GM04503 (cell line): ENCODE results near the gene ABHD11.
"Not testable (repeated sequence)": the region's sequence is repeated elsewhere in the genome, so short reads cannot be mapped to it uniquely, and the experiment has no call there.

ENCODE experiments used
- DNase-seq: peaks from one replicate; pipeline ENCODE4 v3.0.0-alpha.2; 2012; ENCODE audit warnings: low read depth

Gene ABHD11

DNA sequence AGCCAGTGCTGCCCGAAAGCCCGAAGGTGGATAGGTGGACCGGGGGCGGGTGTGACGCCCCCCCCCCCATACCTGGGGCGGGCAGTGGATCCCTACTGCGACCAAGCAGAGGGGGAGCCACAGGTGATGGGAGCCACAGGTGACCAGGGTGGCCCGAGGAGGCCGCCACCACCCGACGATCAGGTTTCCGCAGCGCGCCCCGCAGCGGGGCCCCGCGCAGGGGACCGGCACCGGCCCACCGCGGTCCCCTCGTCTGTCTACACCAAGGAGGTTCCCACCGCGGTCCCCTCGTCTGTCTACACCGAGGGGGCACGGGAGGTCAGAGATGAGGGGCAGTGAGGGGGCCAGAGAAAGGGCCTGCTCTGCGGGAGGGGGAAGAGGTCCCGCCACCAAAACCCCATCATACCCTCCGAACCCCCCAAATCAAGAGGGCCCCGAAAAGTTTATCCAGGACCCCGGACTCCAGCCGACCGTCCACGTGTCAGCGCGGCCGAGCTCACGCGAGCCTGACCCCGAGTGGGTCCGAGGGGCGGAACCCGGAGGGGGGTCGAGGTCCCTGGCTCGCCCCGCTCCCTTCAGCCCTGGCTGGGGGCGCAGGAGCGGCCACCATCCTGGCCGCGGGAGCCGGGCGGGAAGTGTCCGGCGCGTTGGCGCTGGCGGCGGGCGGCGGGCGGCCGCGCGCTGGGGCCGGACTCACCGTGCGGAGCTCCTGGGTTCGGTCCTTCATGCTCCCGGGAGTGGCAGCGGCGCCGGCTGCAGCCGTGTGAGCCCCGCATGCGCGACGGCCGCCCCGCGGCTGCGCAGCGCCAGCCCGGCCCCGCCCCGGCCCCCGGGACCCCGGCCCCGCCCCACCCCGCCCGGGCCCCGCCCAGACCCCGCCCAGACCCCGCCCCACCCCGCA is 19.4 kb downstream of the ABHD11 start, which contains the start of gene STX1A:
TSS of gene STX1A (minus strand) at position 765 of the 901 bp plus-strand sequence. CDS start at position 727, 38 bp downstream.
- DNase-seq = no peak

DNA sequence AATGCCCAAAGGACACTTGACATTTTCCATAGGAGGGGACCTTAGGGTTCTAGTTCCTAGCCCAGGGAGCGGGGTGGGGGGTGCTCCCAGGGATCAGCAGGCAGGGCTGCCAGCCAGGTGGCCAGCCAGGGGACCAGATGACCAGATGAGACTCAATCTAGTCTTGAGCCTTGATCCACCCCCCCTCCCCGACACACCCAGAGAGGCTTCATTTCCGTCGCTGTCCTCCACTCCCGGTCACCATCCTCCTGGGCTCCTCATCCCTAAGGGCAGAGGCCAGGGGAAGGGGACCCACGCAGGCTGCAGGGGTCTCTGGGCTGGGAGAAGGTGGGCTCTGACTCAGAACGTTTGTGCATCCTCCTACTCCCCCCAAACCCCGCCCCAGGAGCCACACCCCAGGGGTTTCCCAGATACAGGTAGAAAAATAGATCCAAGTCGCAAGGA is 20.1 kb downstream of the ABHD11 start:
- no peak for DNase-seq

DNA sequence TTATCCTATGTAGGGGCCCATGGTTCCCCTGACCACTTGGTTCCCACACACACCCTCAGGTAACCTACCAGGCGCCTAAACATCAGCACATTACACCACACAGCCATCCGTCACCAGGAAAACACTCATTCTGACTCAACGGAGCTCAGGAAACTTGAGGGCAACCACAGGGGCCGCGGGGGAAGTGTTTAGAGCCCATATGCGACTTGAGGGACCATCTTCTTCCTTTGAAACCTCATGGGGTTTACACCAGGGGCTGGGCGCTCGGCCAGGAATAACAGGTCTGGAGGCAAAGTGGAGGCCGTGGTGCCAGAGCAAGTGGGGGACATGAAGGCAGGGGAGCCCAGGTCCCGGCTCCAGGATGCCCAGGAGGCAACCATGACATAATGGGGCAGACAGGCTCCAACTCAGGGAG is 20.6 kb downstream of the ABHD11 start:
- DNase-seq = peak; percentile 50

DNA sequence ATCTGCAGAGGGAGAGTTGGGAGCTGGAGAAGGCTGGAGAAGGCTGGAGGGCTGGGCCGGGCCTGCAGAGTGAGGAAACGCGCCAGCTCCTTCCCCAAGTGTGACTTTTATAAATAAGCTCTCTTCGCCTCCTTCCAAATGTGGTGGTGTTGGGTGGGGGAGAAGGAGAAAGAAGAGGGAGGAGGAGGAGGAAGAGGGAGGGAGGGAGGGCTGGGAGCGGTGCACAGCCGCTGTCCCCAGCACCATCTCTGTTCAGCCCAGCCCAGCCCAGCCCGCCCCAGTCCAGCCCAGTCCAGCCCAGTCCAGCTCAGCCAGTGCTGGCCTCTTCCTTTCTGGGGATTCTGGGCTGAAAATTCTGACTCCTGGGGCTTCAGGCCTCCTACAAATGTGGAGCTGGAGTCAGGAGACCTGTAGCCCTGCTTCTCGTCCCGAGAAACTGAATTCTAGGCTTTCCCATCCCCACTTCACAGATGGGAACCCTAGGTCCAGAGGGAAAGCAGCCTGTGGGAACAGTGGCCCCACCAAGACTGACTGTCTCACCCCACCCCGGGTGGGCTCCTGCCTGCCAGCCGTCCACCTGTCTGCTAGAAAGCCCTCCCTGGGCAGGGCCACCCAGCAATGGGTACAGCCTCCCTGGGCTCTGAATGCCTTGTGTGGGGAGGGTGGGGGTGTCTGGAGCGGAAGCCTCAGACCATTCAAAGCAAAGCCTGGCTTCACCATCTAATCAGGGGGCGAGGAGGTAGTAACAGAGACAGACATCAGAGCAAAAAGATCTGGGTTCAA is 21.4 kb downstream of the ABHD11 start:
- no peak for DNase-seq

DNA sequence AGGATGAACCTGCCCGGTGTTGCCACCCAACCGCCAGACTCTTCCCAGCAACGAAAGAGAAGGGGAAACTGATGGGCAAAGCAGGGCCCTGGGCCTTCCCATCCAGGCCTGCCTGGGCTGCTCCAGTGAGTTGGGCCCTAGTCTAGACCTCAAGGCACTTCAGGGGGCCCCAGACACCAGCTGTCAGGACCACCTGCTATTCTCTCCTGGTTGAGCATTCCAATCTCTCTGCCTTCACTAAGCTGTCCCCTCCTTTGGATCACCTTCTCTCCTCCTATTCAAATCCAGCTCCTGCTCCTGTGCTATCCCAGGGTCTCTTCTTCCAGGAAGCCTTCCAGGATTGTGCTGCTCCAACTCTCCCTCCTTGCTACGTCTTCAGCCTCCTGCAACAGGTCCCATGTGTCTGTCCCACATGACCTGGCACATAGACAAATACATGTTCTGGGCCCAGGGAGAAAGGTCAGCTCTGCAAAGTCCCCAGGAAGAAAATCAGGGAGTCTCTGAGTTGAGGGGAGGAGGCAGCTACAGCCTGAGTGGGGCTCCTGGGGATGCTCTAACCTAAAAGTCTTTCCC is 22.2 kb downstream of the ABHD11 start:
- DNase-seq = no peak

DNA sequence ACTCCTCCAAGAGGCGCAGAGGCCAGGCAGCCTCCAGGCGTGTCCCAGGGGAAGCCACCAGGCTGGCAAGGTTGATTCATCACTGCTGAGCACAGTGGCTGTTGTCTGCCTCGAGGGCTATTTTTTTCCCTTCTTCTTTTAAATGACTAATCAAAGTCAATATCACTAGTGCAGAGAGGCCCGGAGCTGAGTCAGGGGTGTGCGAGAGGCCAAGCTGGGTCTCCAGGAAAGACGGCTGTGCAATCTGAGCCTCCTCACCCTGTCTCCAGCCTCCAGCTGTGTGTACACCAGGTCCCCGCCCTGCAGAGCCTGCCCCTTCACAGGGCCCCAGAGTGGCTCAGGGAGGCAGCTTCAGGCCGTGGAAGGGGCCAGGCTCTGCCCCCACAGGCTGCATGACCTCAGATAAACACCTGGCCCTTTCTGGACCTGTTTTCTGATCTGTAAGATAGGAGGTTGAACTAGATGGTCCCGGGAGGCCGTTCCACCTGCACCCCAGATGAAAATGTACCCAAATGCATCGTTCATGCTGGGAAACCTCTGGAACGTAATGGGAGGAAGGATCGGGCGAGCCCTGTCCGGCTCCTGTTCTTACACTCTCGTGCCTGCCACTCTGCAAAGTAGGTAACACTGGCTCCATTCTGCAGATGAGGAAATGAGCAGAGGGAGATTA is 22.8 kb downstream of the ABHD11 start:
- peak; percentile 84 for DNase-seq

DNA sequence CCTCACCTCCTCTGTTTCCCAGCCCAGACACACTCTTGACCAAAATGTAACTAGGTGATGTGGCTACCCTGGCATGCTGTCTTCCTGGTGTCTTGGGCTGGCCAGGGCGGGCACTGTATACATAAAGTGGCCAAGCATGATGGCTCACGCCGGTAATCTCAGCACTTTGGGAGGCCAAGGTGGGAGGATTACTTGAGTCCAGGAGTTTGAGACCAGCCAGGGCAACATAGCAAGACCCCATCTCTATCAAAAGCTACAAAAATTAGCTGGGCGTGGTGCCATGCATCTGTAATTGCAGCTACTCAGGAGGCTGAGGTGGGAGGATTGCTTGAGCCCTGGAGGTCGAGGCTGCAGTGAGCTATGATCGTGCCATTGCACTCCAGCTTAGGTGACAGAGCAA is 25.3 kb downstream of the ABHD11 start:
- not testable (repeated sequence) for DNase-seq

DNA sequence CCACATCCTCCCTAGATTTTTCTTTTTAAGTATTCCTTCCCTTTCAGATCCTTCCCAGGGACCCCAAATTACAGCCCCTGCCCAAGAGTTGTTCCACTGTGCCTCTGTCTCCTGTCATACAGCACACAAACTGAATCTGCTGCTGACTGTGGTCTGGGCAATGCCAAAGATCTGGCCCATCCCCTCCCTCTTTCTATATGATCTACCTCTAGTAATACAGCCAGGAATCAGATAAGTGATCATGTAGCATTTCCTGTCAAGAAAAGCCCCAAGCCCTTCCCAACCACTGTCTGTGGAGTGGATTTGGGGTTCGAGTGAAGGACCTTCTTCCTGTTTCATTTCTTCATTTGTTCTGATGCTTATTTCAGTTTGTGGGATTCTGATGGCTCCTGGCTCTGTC is 25.8 kb downstream of the ABHD11 start:
- no peak for DNase-seq

DNA sequence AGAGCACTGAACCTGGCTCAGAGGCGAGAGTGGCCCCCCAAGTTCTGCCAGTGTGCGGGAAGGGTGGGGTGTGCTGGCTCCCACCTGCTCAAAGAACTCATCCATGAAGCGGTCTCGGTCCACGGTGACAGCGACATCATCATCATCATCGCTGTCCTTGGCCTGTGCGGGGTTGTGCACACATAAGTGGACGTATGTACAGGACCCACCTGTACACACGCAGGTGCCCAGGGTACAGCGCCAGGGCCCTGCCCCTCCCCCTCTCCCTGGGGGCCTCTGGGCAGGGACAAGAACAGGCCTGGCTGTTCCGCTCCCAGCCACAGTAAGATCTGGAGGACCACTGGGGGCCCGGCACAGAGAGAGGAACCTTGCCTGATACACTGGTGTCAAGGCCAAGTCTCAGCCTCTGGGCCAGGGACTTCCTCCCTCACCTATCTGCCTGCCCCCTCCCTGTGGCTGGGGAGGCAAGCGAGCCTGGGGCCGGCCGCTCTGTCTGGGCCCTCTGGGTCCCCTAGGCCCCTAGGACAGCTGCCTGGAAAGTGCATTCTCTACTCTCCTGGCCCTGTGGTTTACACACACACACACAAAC is 29.5 kb downstream of the ABHD11 start:
- no peak for DNase-seq

DNA sequence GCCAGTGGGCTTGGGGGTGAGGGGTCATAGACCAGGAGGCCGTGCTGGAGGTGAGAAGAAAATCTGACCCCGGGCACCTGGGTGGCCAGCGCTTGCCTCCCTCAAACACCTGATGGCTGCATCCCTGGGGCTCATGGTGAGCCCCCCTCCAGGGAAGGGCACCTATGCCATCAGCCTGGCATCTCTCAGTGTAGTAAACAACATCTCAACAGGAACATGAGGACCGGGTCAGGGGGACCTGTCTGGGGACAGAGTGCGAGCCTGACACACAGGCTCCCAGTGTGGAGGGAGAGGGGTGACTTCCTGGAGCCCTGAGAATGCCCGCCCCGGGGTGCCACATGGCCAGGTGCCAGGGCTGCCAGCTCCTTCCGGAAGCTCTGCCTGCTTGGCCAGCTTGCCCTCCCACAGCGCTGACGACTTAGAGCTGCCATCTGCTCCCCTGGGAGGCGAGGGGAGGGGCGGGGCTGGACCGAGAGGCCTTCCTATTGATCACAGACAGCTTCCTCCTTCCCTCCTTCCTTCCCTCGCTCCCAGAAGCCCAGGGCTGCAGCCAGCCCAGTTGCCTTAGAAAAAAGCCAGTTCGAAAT is 31.5 kb downstream of the ABHD11 start:
- no peak for DNase-seq

DNA sequence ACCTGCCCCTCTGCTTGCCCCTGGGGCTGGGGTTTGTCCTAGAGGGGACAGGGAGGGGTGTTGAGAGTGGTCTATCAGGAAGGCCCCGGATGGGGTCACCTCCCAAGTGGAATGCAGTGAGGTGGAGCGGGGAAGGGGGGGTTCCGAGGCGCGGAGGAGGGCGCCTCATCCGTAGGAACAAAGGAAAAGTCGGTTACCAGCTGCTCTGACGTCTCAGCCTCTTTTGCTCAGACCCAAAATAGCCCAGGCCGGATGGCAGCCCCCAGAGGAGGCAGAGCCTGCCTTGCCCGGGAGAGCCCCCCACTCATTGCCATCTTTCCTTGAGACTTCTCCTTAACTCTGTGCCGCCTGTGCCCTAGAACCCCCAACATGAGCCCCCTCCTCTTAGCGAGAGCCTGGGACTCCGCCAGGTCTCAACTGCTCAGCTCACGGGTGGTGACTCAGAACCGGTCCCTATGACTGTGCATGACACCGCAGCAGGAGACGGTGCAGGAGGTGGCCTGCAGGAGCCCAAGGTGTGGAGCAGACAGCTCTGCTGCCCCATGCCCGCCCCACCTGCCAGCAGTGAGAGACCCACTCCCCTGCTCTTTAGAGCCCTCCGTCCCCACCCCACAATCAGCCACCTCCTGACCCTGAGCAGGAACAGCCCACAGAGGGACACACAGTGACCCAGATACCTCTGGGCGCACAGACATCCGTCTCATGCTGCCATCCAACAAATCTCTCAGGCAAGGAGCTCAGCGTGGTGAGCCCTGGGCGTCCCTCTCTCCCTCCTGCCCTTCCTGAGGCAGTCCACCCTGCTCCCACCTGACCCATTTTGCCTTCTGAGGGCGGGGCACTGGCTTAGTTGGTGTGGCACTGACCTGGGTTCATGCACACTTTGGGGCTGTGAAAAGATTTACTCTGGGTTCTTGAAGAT is 32.2 kb downstream of the ABHD11 start:
- no peak for DNase-seq

DNA sequence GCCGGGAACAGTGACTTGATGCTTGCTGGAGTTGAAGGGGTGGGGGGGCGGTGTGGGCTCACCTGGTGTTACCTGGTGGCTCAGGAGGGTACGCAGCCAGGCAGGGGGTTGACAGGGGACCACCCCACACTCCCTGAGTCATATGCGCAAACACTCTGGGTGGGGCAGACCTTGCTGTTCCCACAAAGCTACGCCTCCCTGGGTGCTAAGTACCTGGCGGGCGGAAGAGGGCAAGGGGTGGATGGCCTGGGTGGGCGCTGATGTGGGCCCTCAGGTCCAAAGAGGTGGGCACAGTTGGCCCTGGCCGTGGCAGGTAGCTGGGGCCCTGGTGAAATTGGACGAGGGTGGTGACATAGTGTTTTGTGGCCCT is 33.1 kb downstream of the ABHD11 start:
- DNase-seq = no peak

DNA sequence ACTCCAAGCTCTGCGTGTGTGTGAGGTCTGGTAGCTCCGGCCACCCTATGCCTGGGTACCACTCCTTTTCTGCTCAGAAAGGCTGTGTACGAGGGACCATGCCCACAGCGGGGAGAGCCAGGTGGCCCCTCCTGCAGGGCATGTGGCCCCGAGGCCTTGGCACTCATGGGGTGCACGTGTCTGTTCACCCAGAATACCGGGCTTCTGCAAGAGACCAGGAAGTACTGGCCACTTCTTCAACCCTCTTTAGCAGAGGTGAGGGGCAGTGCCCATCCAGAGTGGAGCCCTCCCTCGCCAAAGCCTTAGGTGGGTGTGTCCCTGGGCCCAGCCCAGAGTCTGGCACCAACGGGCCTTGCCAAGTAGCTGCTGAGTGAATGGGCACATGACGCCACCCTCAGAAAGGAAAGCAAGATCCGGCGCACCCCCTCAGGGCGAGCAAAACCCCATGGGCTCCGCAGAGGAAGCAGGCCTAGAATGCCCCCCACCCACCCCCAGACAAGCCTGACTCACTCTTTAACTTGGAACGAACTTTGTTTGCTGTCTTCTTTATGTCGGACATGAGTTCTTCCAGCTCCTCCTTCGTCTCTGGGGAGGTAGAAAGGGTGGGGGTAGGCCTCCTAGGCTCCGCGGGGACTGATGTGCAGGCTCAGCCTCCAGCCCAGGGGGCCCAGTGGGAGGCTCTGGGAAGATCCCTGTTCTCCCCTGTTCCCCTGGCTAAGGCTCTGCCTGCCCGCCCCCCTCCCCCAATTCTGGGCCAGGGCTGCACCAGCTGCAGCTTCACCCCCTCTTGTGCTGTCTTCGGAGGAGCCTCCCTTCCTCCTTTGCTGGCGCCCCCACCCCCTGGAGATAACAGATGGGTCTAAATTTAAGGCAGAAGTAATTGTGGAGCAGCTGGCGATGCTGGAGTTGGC is 33.7 kb downstream of the ABHD11 start:
- no peak for DNase-seq

DNA sequence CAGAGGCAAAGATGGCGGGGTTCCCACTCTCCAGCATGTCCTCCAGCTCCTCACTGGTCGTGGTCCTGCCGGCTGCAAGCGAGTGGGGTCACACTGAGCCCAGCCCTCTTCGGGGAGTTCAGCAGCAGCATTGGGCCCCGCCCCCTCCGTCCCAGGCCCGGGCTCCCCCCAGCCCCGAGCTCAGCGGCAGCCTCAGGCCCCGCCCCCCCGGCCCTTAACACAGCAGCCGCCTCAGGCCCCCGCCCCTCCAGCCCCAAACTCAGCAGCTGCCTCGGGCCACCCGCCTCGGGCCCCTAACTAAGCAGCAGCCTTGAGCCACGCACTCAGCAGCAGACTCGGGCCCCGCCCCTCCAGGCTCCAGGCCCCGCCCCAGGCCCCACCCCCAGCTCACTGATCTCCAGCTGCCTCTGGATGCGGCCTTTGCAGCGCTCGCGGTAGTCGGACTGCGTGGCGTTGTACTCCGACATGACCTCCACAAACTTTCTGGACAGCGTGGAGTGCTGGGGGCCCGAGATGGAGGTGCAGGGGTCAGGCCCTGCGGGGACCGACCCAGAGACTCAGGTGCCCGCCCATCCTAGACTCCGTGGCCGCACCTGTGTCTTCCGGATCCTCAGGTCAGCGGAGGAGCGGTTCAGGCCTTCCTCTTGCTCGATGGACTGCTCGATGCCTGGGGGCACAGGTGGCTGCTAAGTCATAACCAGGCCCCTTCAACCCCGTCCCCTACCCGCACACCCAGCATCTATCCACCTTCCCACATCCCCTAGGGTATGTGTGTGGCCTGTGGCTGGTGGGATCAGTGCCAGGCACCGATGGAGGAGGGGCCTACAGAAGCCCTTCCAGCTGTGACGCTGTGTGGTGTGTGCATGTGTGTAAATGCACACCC is 34.6 kb downstream of the ABHD11 start:
- no peak for DNase-seq

DNA sequence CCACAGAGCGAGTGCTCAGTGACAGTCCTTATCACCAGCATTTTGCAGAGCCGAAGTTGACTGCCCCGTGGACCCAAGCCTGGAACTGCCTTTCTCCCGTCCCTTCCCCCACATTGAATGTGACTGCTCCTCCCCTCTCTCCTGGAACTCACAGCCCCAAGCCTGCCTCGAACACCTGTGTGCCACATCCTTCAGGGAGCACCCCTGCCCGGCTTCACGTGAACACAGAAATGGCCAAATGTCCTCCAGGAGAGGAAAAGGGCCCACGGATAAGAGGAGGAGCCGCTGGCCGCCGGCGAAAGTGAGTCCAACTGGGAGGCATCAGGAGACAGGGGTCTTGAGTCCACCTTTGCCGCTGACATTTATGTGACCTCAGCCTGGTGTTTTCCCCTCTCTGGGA is 35.4 kb downstream of the ABHD11 start:
- no peak for DNase-seq

DNA sequence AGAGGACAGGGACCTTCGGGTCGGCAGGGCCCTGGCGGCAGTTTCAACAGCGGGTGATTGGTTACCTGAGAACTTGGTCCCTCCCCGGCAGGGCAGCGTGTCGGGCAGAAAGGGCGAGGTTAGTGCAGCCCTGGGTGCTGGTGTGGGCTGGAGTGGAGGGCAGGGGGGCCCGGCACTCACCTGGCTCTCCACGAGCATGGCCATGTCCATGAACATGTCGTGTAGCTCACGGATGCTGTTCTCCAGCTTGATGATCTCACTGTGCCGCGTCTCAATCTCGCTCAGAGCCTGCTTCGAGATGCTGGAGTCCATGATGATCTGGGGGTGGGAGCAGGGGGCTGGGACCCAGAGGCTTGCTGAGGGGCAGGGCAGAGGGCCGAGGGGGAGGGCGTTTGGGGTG is 35.9 kb downstream of the ABHD11 start:
- DNase-seq = no peak

DNA sequence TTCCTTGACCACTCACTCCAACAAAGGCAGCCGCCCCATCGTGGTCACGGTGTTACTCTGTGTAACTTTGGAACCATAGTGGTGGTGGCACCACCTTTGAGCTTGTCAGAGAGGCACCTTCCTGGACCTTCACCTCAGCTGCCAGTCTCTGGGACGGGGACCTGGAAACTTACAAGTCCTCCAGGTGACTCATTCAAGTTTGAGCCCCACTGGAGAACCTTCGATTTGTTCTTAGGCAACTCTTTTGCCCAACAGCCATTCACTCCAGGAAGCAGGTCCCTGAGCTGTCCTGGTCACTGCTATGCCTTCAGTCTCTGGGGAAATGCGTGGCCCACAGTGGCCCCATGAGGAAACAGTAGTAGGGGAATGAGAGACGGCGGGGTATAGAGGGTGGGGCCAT is 36.4 kb downstream of the ABHD11 start:
- no peak for DNase-seq

DNA sequence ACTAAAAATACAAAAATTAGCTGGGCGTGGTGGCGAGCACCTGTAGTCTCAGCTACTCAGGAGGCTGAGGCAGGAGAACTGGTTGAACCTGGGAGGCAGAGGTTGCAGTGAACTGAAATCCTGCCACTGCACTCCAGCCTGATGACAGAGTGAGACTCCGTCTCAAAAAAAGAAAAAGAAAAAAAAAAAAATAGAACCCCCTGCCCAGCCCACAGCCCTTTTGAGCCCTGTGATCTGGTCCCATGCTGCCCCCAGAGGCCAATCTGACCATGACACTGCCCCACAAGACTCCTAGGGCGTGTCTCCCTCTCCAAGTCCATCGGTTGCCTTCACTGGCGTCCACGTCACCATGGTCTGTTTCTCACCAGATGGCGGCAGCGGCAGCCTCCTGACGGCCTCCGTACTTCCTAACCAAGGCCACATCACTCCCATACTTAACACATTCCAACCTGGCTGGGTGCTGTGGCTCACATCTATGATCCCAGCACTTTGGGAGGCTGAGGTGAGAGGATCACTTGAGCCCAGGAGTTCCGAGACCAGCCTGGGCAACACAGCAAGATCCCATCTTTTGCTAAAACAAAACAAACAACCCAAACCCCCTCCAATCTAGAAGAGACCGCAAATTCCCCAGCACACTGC is 37.1 kb downstream of the ABHD11 start:
- DNase-seq = no peak
